IMR-90 (cell line): ENCODE data around the gene ACO1. TPM values are rescaled to one million over a fixed set of nuclear protein-coding genes. Genes with fewer than 3 reads are reported as not detected.
A peak's percentile ranks its signal among the peaks of the same experiment; 100 is the strongest.

Experiments used
- ATAC-seq: fragments of 200-7000 bp; cut with Tn5 transposase; 2 replicates; pipeline ENCODE4 v1.9.1; 2020; ENCODE audit warnings: low read depth, mild to moderate bottlenecking, moderate library complexity
- BruUV-seq: library from RNA; stranded (reverse); fragments of 400-500 nt; replicated peaks from 2 replicates; lab custom pipeline; 2021; lab: Mats Ljungman, UMichigan
- CTCF ChIA-PET: fragments of 300-600 bp; formaldehyde crosslinking; extraction: SDS; loops from one replicate; lab custom pipeline; 2021; ENCODE audit warnings: antibody characterized with exemption; lab: Yijun Ruan, JAX
- POLR2A ChIA-PET: fragments of 300-600 bp; sonication (Branson Sonifier 250); formaldehyde crosslinking; loops from one replicate; lab custom pipeline; 2022; ENCODE audit warnings: antibody characterized with exemption; ENCODE audit not compliant: unreplicated experiment; lab: Charles Lee
- DNase-seq: peaks from one replicate; pipeline ENCODE4 v3.0.0; 2013
- H2AFZ ChIP-seq: replicated peaks from 2 replicates; pipeline ENCODE3; 2013; ENCODE audit warnings: low read length, mild to moderate bottlenecking; ENCODE audit not compliant: poor library complexity
- H2AK5ac ChIP-seq: 2 replicates; pipeline ENCODE4 v1.6.1; 2013; ENCODE audit warnings: low read depth, low read length, inconsistent platforms
- H2AK9ac ChIP-seq: replicated peaks from 2 replicates; pipeline ENCODE3; 2013; ENCODE audit warnings: mild to moderate bottlenecking, low read depth, low read length, moderate library complexity; ENCODE audit not compliant: poor library complexity
- H2BK120ac ChIP-seq: 2 replicates; pipeline ENCODE4 v1.6.1; 2013; ENCODE audit warnings: low read depth, low read length, inconsistent platforms
- H2BK15ac ChIP-seq: 3 replicates; pipeline ENCODE4 v1.6.1; 2013; ENCODE audit warnings: low read depth, low read length, inconsistent platforms
- H2BK20ac ChIP-seq: 2 replicates; pipeline ENCODE4 v1.6.1; 2013; ENCODE audit warnings: low read depth, mild to moderate bottlenecking, inconsistent platforms, low read length, moderate library complexity
- H2BK5ac ChIP-seq: 2 replicates; pipeline ENCODE4 v1.6.1; 2013; ENCODE audit warnings: mild to moderate bottlenecking, low read depth, low read length, inconsistent platforms; ENCODE audit not compliant: poor library complexity, severe bottlenecking
- H3K14ac ChIP-seq: replicated peaks from 2 replicates; pipeline ENCODE4 v1.6.1; 2013; ENCODE audit warnings: low read depth, low read length, inconsistent platforms
- H3K18ac ChIP-seq: 2 replicates; pipeline ENCODE4 v1.6.1; 2013; ENCODE audit warnings: low read depth, low read length, control low read depth
- H3K23ac ChIP-seq: 2 replicates; pipeline ENCODE4 v1.6.1; 2013; ENCODE audit warnings: low read depth, low read length, inconsistent platforms
- H3K27ac ChIP-seq: 2 replicates; pipeline ENCODE4 v1.5.1; 2013; ENCODE audit warnings: mild to moderate bottlenecking, control low read depth, low read length; ENCODE audit not compliant: insufficient read depth
- H3K27me3 ChIP-seq: 2 replicates; pipeline ENCODE4 v1.6.1; 2013; ENCODE audit warnings: low read length; ENCODE audit not compliant: control insufficient read depth, insufficient read depth
- H3K36me3 ChIP-seq: 2 replicates; pipeline ENCODE4 v1.6.1; 2013; ENCODE audit warnings: low read length, mixed read lengths; ENCODE audit not compliant: control insufficient read depth, insufficient read depth
- H3K4ac ChIP-seq: 2 replicates; pipeline ENCODE4 v1.6.1; 2013; ENCODE audit warnings: low read depth, low read length, inconsistent platforms
- H3K4me1 ChIP-seq: 2 replicates; pipeline ENCODE4 v1.6.1; 2013; ENCODE audit warnings: low read length, mixed read lengths; ENCODE audit not compliant: control insufficient read depth, insufficient read depth
- H3K4me2 ChIP-seq: 2 replicates; pipeline ENCODE4 v1.6.1; 2013; ENCODE audit warnings: low read depth, mild to moderate bottlenecking, control low read depth, low read length, moderate library complexity
- H3K4me3 ChIP-seq: 2 replicates; pipeline ENCODE4 v1.5.1; 2013; ENCODE audit warnings: low read depth, mild to moderate bottlenecking, control low read depth, low read length, moderate library complexity; ENCODE audit not compliant: insufficient read depth
- H3K56ac ChIP-seq: 2 replicates; pipeline ENCODE4 v1.6.1; 2013; ENCODE audit warnings: low read length, inconsistent platforms; ENCODE audit not compliant: insufficient read depth; ENCODE audit errors: extremely low read depth
- H3K79me1 ChIP-seq, 2 experiments: 2 replicates each; pipeline ENCODE4 v1.6.1; 2013; ENCODE audit warnings: low read length in 2 of 2, inconsistent platforms in 1 of 2, low read depth in 1 of 2
- H3K9ac ChIP-seq: 2 replicates; pipeline ENCODE4 v1.6.1; 2013; ENCODE audit warnings: low read depth, low read length, control low read depth
- H3K9me1 ChIP-seq: 2 replicates; pipeline ENCODE4 v1.6.1; 2013; ENCODE audit warnings: low read length, inconsistent platforms; ENCODE audit not compliant: insufficient read depth
- H3K9me3 ChIP-seq: 2 replicates; pipeline ENCODE4 v1.6.1; 2013; ENCODE audit warnings: low read length; ENCODE audit not compliant: control insufficient read depth, insufficient read depth
- H4K20me1 ChIP-seq: 2 replicates; pipeline ENCODE4 v1.6.1; 2013; ENCODE audit warnings: low read length, inconsistent platforms; ENCODE audit not compliant: insufficient read depth
- H4K5ac ChIP-seq: 2 replicates; pipeline ENCODE4 v1.6.1; 2013; ENCODE audit warnings: mild to moderate bottlenecking, low read depth, low read length, control low read depth
- H4K8ac ChIP-seq, 2 experiments: 2 replicates each; pipeline ENCODE4 v1.6.1; 2013; ENCODE audit warnings: low read depth in 2 of 2, low read length in 2 of 2, control low read depth in 1 of 2, inconsistent platforms in 1 of 2
- H4K91ac ChIP-seq: 2 replicates; pipeline ENCODE4 v1.6.1; 2013; ENCODE audit warnings: low read depth, low read length, inconsistent platforms; ENCODE audit not compliant: insufficient read depth
- BHLHE40 ChIP-seq: fragments of 150-350 bp; IDR thresholded peaks from 2 replicates; pipeline ENCODE4 v1.6.1; 2016; ENCODE audit warnings: mild to moderate bottlenecking, low read depth, low read length
- CEBPB ChIP-seq: IDR thresholded peaks from 2 replicates; pipeline ENCODE4 v1.6.1; 2012; ENCODE audit warnings: low read depth, low read length, improper control_type of control experiment
- CHD1 ChIP-seq: IDR thresholded peaks from 2 replicates; pipeline ENCODE4 v1.6.1; 2012; ENCODE audit warnings: low read depth, low read length, improper control_type of control experiment
- CTCF ChIP-seq: conservative IDR thresholded peaks from 2 replicates; pipeline ENCODE4 v1.5.1; 2012; ENCODE audit warnings: mild to moderate bottlenecking, low read depth, low read length, improper control_type of control experiment
- ELK1 ChIP-seq: fragments of 150-350 bp; IDR thresholded peaks from 2 replicates; pipeline ENCODE4 v1.6.1; 2016; ENCODE audit warnings: low read depth, mild to moderate bottlenecking, low read length, moderate library complexity, borderline replicate concordance
- FOS ChIP-seq: fragments of 150-350 bp; IDR thresholded peaks from 2 replicates; pipeline ENCODE4 v1.6.1; 2016; ENCODE audit warnings: low read depth, low read length
- MAFK ChIP-seq: IDR thresholded peaks from 2 replicates; pipeline ENCODE4 v1.6.1; 2012; ENCODE audit warnings: low read depth, low read length, improper control_type of control experiment
- MXI1 ChIP-seq: IDR thresholded peaks from 2 replicates; pipeline ENCODE4 v1.6.1; 2012; ENCODE audit warnings: low read depth, mild to moderate bottlenecking, low read length, moderate library complexity, borderline replicate concordance
- NFE2L2 ChIP-seq: fragments of 150-350 bp; IDR thresholded peaks from 2 replicates; pipeline ENCODE4 v1.6.1; 2016; ENCODE audit warnings: low read depth, mild to moderate bottlenecking, low read length
- POLR2A ChIP-seq: IDR thresholded peaks from 2 replicates; pipeline ENCODE4 v1.6.1; 2012; ENCODE audit warnings: mild to moderate bottlenecking, low read depth, low read length
- RAD21 ChIP-seq: IDR thresholded peaks from 2 replicates; pipeline ENCODE4 v1.6.1; 2012; ENCODE audit warnings: low read length, improper control_type of control experiment
- RFX5 ChIP-seq: IDR thresholded peaks from 2 replicates; pipeline ENCODE4 v1.8.0; 2012; ENCODE audit warnings: low read depth, mild to moderate bottlenecking, low read length, moderate library complexity
- SMC3 ChIP-seq: fragments of 150-350 bp; IDR thresholded peaks from 2 replicates; pipeline ENCODE4 v1.6.1; 2016; ENCODE audit warnings: low read depth, mild to moderate bottlenecking, antibody characterized with exemption, low read length, moderate library complexity
- whole genome bisulfite sequencing, 2 experiments: methylation state at CpG; one replicate each; pipeline versions ENCODE4 v1.1.5 to v1.1.7; 2013; ENCODE audit warnings: missing lambda C conversion rate in 2 of 2; ENCODE audit not compliant: insufficient read length in 1 of 2; ENCODE audit errors: extremely low coverage in 2 of 2; 5-methylcytosine and 5-hydroxymethylcytosine counted together
- dilution Hi-C: fragments of 300-500 bp; cut with HindIII; formaldehyde crosslinking; loops from one replicate; pipeline ENCODE4 v1.14.3; 2018; ENCODE audit warnings: low sequenced_read_pairs; ENCODE audit not compliant: unreplicated experiment
- in situ Hi-C: fragments of 300-500 bp; cut with MboI; formaldehyde crosslinking; loops from 3 replicates; pipeline ENCODE4 v1.14.3; 2019; ENCODE audit warnings: low sequenced_read_pairs, inconsistent platforms, mixed read lengths
- intact Hi-C: fragments of 100-400 bp; cut with micrococcal nuclease; formaldehyde crosslinking; loops from 2 replicates; pipeline ENCODE4 v1.10.0; 2022
- polyA plus RNA-seq, 3 experiments: library from polyadenylated mRNA; depleted of rRNA; stranded (reverse); fragments of >200 nt; gene quantifications; 2 replicates each; pipeline ENCODE4 v1.2.3, GENCODE V29; 2012; ENCODE audit warnings: low replicate concordance in 1 of 3
- total RNA-seq: library from RNA; depleted of rRNA; stranded (reverse); fragments of >200 nt; gene quantifications from 2 replicates; pipeline ENCODE4 v1.2.3, GENCODE V29; 2012
- TF ChIP-seq, protein P1 (sequence below): fragments of 150-350 bp; IDR thresholded peaks from 2 replicates; pipeline ENCODE4 v1.6.1; 2017; ENCODE audit warnings: mild to moderate bottlenecking, antibody characterized with exemption, low read length, low read depth

ACO1 gene
- total and polyA plus RNA-seq, 2 of the 4 experiments (the other 2 are of a cell fraction), result 85.9 to 158 TPM

GRCh38 chr9:32399110-32399815 is 14.8 kb downstream of the ACO1 start:
- intact Hi-C loops, result no loop called here
- WGBS, 2 experiments, result 100% methylated on average over 1 of the region's 5 CpGs; no CpG with 5 or more reads in 1 of the 2 experiments
- Histone ChIP-seq H3K18ac (peak overlapping the region; percentile 60; the same call in 1 of the 2 replicates), H2BK5ac (peak overlapping the region; percentile 51), H3K27ac (peak overlapping the region; percentile 25; the same call in 1 of the 2 replicates), H3K56ac (no peak overlapping the region), H3K36me3 (peaks cover 14% of the 10 kb centered on the region), H3K4me3 (no peak overlapping the region), H3K9me3 (no peaks in the 10 kb centered on the region), H2BK15ac (peak overlapping the region; percentile 50; the same call in 1 of the 3 replicates), H3K4me1 (peaks cover 38% of the 10 kb centered on the region), H3K23ac (no peak overlapping the region; the same call in 1 of the 2 replicates), H3K4ac (peak overlapping the region; percentile 17; the same call in 1 of the 2 replicates), H4K91ac (0 out of 2 replicates have a peak overlapping the region, but pooled peaks have one; percentile 2), H4K5ac (peak overlapping the region; percentile 24; the same call in 1 of the 2 replicates), H2AK9ac (no peak overlapping the region), H3K79me1 (peaks cover 50 to 75% of the 10 kb centered on the region in 2 experiments), H3K4me2 (no peak overlapping the region), H3K14ac (peak overlapping the region; percentile 2; the same call in 1 of the 2 replicates), H2BK120ac (peak overlapping the region; percentile 30; the same call in 1 of the 2 replicates), H2AK5ac (no peak overlapping the region), H4K20me1 (peaks cover 15% of the 10 kb centered on the region; the same call in 1 of the 2 replicates), H3K9me1 (peaks cover 16% of the 10 kb centered on the region), H3K27me3 (no peaks in the 10 kb centered on the region), H2BK20ac (no peak overlapping the region), H3K9ac (no peak overlapping the region), H4K8ac (peak overlapping the region in 1 of 2 experiments; percentile 16; a peak in 1 of 4 replicates), H2AFZ (no peak overlapping the region)
- no TSS peak for BruUV-seq
- no peak for ATAC-seq
- DNase-seq, result no peak
- in situ Hi-C loops, result no loop called here
- ChIA-PET POLR2A (interaction anchor here (1.2 kb wide), 1 partner anchor 15 kb away, joined by 3 read pairs; the partner anchor contains the start of gene ACO1), CTCF (interaction anchor here (1.2 kb wide), 1 partner anchor 27 kb away, joined by 4 read pairs; no protein-coding TSS in a partner anchor)
- dilution Hi-C loops, result no loop called here
- TF ChIP-seq ELK1 (no peak), CTCF (no peak), MXI1 (no peak), MAFK (no peak), RAD21 (no peak), FOS (no peak), RFX5 (no peak), BHLHE40 (no peak), SMC3 (no peak), POLR2A (no peak), CHD1 (no peak), NFE2L2 (no peak), CEBPB (no peak)
- TF ChIP-seq, protein P1, sequence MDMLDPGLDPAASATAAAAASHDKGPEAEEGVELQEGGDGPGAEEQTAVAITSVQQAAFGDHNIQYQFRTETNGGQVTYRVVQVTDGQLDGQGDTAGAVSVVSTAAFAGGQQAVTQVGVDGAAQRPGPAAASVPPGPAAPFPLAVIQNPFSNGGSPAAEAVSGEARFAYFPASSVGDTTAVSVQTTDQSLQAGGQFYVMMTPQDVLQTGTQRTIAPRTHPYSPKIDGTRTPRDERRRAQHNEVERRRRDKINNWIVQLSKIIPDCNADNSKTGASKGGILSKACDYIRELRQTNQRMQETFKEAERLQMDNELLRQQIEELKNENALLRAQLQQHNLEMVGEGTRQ, result no peak
